BE2C (cell line): ENCODE data around the gene ERMP1.
A peak's percentile ranks its signal among the peaks of the same experiment; 100 is the strongest.

Experiments
- DNase-seq: peaks from one replicate; pipeline ENCODE4 v3.0.0-alpha.2; 2020
- H3K27me3 ChIP-seq: fragments of 250-450 bp; sonication (Bioruptor Pico); 2 replicates; pipeline ENCODE4 v1.5.1; 2020; ENCODE audit warnings: mild to moderate bottlenecking
- H3K36me3 ChIP-seq: fragments of 250-450 bp; sonication (Bioruptor Pico); 2 replicates; pipeline ENCODE4 v1.5.1; 2020; ENCODE audit warnings: mild to moderate bottlenecking
- H3K4me1 ChIP-seq: fragments of 250-450 bp; sonication (Bioruptor Pico); 2 replicates; pipeline ENCODE4 v1.5.1; 2020
- H3K4me3 ChIP-seq: 2 replicates; pipeline ENCODE4 v1.5.1; 2011; ENCODE audit warnings: low read depth, low read length
- H3K9me3 ChIP-seq: fragments of 250-450 bp; sonication (Bioruptor Pico); 2 replicates; pipeline ENCODE4 v1.5.1; 2020
- TF ChIP-seq, protein P1 (sequence below): IDR thresholded peaks from 2 replicates; pipeline ENCODE4 v1.5.1; 2012; ENCODE audit warnings: mild to moderate bottlenecking, low read depth, low read length

The ERMP1 gene

DNA sequence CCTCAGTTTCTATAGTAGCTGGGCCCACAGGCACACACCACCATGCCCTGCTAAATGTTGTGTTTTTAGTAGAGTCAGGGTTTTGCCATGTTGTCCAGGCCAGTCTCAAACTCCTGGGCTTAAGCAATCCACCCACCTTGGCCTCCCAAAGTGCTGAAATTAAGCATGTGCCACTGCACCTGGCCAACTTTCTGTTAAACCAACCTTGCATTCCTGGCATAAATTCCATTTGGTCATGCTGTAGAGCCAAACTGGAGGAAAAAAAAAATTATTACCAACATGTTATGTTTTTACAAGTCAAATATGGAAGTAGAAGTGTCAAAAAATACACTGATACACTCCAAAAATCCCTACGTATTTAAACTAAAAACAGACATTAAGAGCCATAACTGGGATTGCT lies 54.1 kb downstream of the ERMP1 start:
- no peak for DNase-seq
- no peak overlapping the region for H3K4me3 ChIP-seq
- H3K27me3 ChIP-seq: no peaks in the 10 kb centered on the region
- H3K9me3 ChIP-seq: no peaks in the 10 kb centered on the region
- TF ChIP-seq, protein P1, sequence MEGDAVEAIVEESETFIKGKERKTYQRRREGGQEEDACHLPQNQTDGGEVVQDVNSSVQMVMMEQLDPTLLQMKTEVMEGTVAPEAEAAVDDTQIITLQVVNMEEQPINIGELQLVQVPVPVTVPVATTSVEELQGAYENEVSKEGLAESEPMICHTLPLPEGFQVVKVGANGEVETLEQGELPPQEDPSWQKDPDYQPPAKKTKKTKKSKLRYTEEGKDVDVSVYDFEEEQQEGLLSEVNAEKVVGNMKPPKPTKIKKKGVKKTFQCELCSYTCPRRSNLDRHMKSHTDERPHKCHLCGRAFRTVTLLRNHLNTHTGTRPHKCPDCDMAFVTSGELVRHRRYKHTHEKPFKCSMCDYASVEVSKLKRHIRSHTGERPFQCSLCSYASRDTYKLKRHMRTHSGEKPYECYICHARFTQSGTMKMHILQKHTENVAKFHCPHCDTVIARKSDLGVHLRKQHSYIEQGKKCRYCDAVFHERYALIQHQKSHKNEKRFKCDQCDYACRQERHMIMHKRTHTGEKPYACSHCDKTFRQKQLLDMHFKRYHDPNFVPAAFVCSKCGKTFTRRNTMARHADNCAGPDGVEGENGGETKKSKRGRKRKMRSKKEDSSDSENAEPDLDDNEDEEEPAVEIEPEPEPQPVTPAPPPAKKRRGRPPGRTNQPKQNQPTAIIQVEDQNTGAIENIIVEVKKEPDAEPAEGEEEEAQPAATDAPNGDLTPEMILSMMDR: no peak
- peaks cover 39% of the 10 kb centered on the region for H3K36me3 ChIP-seq
- H3K4me1 ChIP-seq: peaks cover 3% of the 10 kb centered on the region

DNA sequence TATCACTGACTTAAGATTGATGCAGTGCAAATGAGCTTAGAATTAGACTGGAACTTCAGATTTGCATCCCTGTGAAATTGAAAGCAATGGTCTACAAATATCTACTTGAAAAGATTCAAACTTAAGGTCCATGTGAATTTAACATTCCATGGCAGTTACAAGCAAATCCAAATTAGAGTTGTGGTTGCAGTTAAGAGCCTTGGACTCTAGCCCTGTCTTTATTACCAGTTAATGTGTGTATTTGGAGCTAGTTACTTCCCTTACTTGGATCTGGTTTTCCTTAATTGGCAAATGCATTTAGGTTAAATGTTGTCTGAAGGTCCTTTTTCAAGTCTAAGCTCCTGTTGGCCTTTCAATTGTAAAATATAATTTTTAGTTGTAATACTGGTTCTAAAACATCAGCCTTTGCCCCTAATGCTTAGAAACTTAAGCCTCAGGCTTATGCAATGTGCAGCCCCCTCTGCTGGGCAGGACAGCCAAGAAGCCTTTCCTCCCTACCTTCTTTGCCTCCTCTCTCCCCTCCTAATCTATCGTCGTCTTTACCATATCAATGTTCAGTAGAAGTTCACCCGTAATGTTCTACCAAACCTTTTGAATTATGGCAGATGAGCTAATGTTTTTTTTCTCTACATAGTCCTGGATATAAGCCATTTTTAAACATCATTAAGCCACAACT lies 59.5 kb downstream of the ERMP1 start:
- peaks cover 9% of the 10 kb centered on the region for H3K4me1 ChIP-seq
- TF ChIP-seq, protein P1: peak; percentile 56
- DNase-seq: peak; percentile 37
- peaks cover 39% of the 10 kb centered on the region for H3K36me3 ChIP-seq
- H3K9me3 ChIP-seq: no peaks in the 10 kb centered on the region
- no peaks in the 10 kb centered on the region for H3K27me3 ChIP-seq
- no peak overlapping the region for H3K4me3 ChIP-seq

DNA sequence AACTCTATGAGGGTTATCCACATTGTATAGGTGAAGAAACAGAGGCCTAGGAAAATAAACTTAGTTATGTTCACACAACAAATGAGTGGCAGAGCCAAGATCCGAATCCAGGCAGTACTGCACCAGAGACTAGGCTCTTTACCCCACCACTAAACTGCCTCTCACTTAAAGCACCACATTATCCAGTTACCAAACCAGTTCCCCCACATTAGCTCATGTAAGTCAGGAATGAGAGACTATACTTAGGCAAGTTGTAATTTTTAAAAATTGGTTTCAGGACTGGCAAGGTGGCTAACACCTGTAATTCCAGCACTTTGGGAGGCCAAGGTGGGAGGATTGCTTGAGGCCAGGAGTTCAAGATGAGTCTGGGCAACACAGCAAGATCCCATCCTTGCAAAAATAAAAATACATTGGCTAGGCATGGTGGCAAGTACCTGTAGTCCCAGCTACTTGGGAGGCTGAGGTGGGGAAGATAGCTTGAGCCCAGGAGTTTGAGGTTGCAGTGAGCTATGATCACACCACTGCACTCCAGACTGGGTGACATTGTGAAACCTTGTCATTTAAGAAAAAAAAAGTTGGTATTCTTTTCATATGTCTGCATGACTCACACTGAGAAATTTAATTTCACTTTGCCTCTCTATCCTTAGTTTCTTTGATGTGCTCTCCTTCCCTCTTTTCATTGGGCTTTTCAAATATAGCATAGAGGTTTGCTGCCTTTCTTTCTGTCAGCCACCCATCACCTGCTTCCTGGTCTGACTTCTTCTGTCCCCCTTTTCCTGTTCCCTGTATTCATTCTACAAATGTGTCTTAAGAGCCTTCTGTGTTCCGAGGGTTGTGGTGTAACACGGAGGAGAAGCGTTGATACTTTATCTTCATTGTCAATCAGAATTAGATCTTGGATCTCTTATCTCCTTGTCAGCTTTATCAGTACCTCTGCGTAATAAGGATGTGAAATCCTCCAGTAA lies 64.7 kb downstream of the ERMP1 start:
- no peaks in the 10 kb centered on the region for H3K9me3 ChIP-seq
- H3K4me1 ChIP-seq: peaks cover 2% of the 10 kb centered on the region
- DNase-seq: no peak
- peaks cover 44% of the 10 kb centered on the region for H3K36me3 ChIP-seq
- H3K27me3 ChIP-seq: no peaks in the 10 kb centered on the region
- no peak overlapping the region for H3K4me3 ChIP-seq
- TF ChIP-seq, protein P1: no peak

DNA sequence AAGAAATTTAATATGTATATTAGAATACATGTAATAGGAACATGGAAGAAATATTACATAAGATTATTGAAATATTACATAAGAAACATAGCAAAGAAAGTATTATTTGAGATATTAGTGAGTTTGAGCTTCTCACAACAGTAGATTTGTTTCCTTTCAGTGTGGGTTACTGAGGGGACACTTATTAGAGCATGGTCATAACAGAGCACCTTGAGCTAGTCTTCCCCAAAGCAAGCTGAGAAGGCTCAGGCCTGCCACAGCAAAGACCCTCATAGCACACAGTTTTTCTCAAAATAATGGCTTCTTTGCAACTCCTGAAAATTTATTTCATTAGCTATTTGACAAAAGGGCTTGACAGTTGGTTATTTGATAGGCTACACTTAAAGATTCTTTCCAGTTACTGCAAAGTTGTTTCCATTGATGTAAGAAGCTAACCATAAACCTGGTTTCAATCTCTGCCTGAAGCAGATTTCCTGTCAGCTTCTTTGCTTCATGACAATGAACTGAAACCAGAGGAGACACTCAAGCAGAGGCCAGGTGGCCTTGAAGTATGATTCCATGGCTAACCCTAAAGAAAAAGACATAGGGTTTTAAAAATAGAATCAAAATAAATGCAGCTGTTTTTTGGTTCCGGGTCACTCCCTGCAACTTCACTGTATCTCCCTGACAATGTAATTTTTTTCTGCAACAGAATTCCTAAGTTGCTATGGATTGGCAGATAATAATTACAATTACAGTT lies 68.6 kb downstream of the ERMP1 start:
- no peak overlapping the region for H3K4me3 ChIP-seq
- TF ChIP-seq, protein P1: no peak
- DNase-seq: no peak
- no peaks in the 10 kb centered on the region for H3K27me3 ChIP-seq
- no peaks in the 10 kb centered on the region for H3K9me3 ChIP-seq
- H3K36me3 ChIP-seq: peaks cover 38% of the 10 kb centered on the region
- no peaks in the 10 kb centered on the region for H3K4me1 ChIP-seq

DNA sequence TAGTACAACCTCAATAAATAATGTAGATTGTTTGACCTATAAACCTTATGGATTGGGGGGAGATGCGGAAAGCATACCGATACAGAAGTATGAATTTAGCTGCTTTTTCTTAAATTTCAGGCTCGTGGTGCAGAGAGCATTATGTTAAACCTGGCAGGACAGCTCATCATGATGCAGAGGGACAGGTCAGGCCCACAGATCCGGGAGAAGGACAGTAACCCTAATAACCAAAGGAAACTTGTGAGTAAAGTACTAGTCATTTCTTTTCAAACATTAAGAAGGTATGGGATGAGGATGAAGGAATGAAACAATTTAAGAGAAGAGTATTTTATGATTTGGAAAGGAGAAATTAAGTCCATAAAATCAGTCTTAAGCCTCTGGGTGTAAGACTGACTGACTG lies 70.5 kb downstream of the ERMP1 start:
- DNase-seq: no peak
- no peaks in the 10 kb centered on the region for H3K9me3 ChIP-seq
- H3K27me3 ChIP-seq: no peaks in the 10 kb centered on the region
- peaks cover 32% of the 10 kb centered on the region for H3K36me3 ChIP-seq
- H3K4me3 ChIP-seq: no peak overlapping the region
- TF ChIP-seq, protein P1: no peak
- H3K4me1 ChIP-seq: no peaks in the 10 kb centered on the region
